ENCODE data around the gene MYO1G. TPM values are rescaled to one million over a fixed set of nuclear protein-coding genes. Genes with fewer than 3 reads are reported as not detected.

The MYO1G gene
- total RNA-seq, 1 experiment from 2014 or later: 0.57 TPM

- no peak overlapping the region for H3K56ac ChIP-seq (ENCODE audit: insufficient read length, low read depth, low read length)
- H3K9ac ChIP-seq (ENCODE audit: extremely low read depth, insufficient read length, low read length): no peak overlapping the region
- no peak overlapping the region for H2BK12ac ChIP-seq (ENCODE audit: insufficient read length, low read depth, low read length)
- H3K4ac ChIP-seq (ENCODE audit: low read depth, low read length): no peak overlapping the region
- no peaks in the 10 kb centered on the region for H4K20me1 ChIP-seq (ENCODE audit: control insufficient read depth, insufficient read depth, insufficient read length)
- H4K91ac ChIP-seq (ENCODE audit: insufficient read length, low read depth, low read length): no peak overlapping the region
- TF ChIP-seq CTCF (conservative IDR thresholded peaks at IDR 0.05): no peak
- Mint-ChIP-seq H3K36me3 (ENCODE audit: insufficient read depth in 1 of 3, low read depth in 3 of 3) (no peaks in the 10 kb centered on the region), H3K4me3 (peak overlapping the region in 1 of 2 experiments; percentile 14; a peak in 1 of 5 replicates), H3K27ac (peak overlapping the region in 1 of 3 experiments; percentile 59; a peak in 1 of 7 replicates), H3K27me3 (ENCODE audit: low read depth) (peaks cover 2% of the 10 kb centered on the region; the same call in 1 of the 2 replicates), H3K9me3 (no peaks in the 10 kb centered on the region), H3K4me1 (peaks cover 5 to 8% of the 10 kb centered on the region in 2 experiments)
- no peaks in the 10 kb centered on the region for H3K79me2 ChIP-seq (ENCODE audit: insufficient read depth, low read length)
- H3K79me1 ChIP-seq (ENCODE audit: insufficient read depth, low read depth, low read length, poor library complexity, severe bottlenecking): no peaks in the 10 kb centered on the region
- no peak overlapping the region for H2BK20ac ChIP-seq (ENCODE audit: low read depth, low read length, poor library complexity, severe bottlenecking)
- H3K14ac ChIP-seq (ENCODE audit: insufficient read depth, low read length): no peak overlapping the region
- no peaks in the 10 kb centered on the region for H3K9me3 ChIP-seq (ENCODE audit: control insufficient read depth, low read depth, low read length)
- peak overlapping the region; percentile 92 for H4K8ac ChIP-seq (replicated peaks; ENCODE audit: insufficient read length, low read depth, low read length)
- H3K4me2 ChIP-seq (ENCODE audit: insufficient read depth, insufficient read length, low read length): no peak overlapping the region
- H3K18ac ChIP-seq (ENCODE audit: insufficient read length, low read depth, low read length): no peak overlapping the region
- H2BK5ac ChIP-seq (ENCODE audit: insufficient read length, low read length): no peak overlapping the region
- no peak overlapping the region for H3K27ac ChIP-seq (ENCODE audit: insufficient read length, low read depth, low read length)
- H2AK5ac ChIP-seq (ENCODE audit: insufficient read length, low read length): no peak overlapping the region
- peak; percentile 45 for DNase-seq
- H3K27me3 ChIP-seq (ENCODE audit: insufficient read depth, low read length): no peaks in the 10 kb centered on the region
- H3K23ac ChIP-seq (ENCODE audit: insufficient read length, low read depth, low read length): no peak overlapping the region
- no peak overlapping the region for H3T11ph ChIP-seq (ENCODE audit: low read length)
- H3K23me2 ChIP-seq (ENCODE audit: insufficient read length, low read depth, low read length, poor library complexity, severe bottlenecking): no peaks in the 10 kb centered on the region
- no peak overlapping the region for H2BK120ac ChIP-seq (ENCODE audit: low read depth, low read length, poor library complexity, severe bottlenecking)
- no peak overlapping the region for H2AFZ ChIP-seq (ENCODE audit: low read length)
- no peak overlapping the region for H4K5ac ChIP-seq (ENCODE audit: insufficient read length, low read depth, low read length)
- WGBS (ENCODE audit: extremely low coverage, insufficient read length, low lambda C conversion rate): no CpG with 5 or more reads among the region's 7 CpGs
- H2BK15ac ChIP-seq (ENCODE audit: low read depth, low read length): no peak overlapping the region
- no peaks in the 10 kb centered on the region; the same call in 1 of the 2 replicates for H3K4me1 ChIP-seq (ENCODE audit: insufficient read depth, low read length)
Measured at GRCh38 chr7:44912775-44913347, 66.0 kb downstream of the MYO1G start.

Other genes starting within 250 kb of the MYO1G start
- 71.8 and 72.9 TPM in 2 replicates for gene ZMIZ2, start 230.2 kb downstream of the MYO1G start, total RNA-seq (2021)
- 2,409 and 2,440 TPM in 2 replicates for gene PPIA, start 182.3 kb downstream of the MYO1G start, total RNA-seq (2021)
- 208 TPM in 2 replicates for gene H2AZ2, start 130.9 kb downstream of the MYO1G start, total RNA-seq (2021)
- 20.5 and 21.3 TPM in 2 replicates for gene PURB, start 93.5 kb downstream of the MYO1G start, total RNA-seq (2021)
- 30.4 and 30.5 TPM in 2 replicates for gene CCM2, start 21.2 kb upstream of the MYO1G start, total RNA-seq (2021)
- gene NACAD, start 110.0 kb upstream of the MYO1G start, total RNA-seq (2021): 6.4 and 8.0 TPM in 2 replicates
- 127 and 137 TPM in 2 replicates for gene TBRG4, start 132.7 kb upstream of the MYO1G start, total RNA-seq (2021)
- 0.63 and 0.66 TPM in 2 replicates for gene RAMP3, start 178.8 kb upstream of the MYO1G start, total RNA-seq (2021)

Data from H9 (cell line).